ENCODE data around the gene CDH26.

GRCh38 chr20:60031107-60031506 is 72.9 kb downstream of the CDH26 start:
- no peak for TF ChIP-seq EZH2 (IDR thresholded peaks at IDR 0.05)
- no peak for TF ChIP-seq POLR2AphosphoS5 (IDR thresholded peaks at IDR 0.05; ENCODE audit: borderline replicate concordance, low read depth, low read length)
